GM19452 (cell line): ENCODE results near the gene POU2AF3.
"Not testable (repeated sequence)": the region's sequence is repeated elsewhere in the genome, so short reads cannot be mapped to it uniquely, and the experiment has no call there.

Experiments used
- ATAC-seq: cut with Tn5 transposase; IDR thresholded peaks from one replicate; pipeline ENCODE4 v1.9.1; 2021; ENCODE audit not compliant: unreplicated experiment

Gene POU2AF3, protein sequence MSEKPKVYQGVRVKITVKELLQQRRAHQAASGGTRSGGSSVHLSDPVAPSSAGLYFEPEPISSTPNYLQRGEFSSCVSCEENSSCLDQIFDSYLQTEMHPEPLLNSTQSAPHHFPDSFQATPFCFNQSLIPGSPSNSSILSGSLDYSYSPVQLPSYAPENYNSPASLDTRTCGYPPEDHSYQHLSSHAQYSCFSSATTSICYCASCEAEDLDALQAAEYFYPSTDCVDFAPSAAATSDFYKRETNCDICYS

DNA sequence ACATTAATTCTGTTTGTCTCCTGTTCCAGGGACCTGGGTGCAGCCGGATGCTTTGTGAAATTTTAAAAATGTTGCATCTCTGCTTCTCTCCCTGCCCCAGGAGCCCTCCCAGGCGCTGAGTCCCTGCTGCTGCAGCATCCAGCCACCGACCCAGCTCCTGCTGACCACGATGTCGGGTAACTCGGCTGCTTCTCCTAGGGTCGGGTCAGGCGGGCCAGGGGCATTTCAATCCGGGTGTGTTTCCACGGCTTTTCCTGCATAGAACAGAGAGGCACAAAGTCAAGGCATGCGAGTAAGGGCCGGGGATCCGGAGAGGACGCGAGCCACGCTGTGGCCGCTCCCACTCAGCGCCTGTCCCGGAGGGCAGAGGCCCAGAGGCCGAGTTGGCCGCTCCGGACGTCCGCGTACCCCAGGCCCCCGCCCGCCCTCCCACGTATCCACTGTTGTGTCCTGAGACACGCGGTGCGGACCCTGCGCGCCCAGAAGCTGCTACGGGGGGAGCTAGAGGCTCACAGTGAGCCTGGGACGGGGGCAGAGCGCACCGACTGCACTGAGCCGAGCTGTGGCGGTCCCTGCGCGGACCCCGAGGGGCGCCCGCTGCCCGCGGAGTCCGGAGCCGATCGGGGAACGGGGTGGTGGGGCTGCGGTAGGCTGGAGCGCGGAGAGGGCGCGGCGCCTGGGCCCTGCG lies at the start of gene POU2AF3:
TSS of gene POU2AF3 (plus strand) at position 134 of the 688 bp plus-strand sequence. CDS start at position 170, 36 bp downstream.
- peak; percentile 42 for ATAC-seq

DNA sequence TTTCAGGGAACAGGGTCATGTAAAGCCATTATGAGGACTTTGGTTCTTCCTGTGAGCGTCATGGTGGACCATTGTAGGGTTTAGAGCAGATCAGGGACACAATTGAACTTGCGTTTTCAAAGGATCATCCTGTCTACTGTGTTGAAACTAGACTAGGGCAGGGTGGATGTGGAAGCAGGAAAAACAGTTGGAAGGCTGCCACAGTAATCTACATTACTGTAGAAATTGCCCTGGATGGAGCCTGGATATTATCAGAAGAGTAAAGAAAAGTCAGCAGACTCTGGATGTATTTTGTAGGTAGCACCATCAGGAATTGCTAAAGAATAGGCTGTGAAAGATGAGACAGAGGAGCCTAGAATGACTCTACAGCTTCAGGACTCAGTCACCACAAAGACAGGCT lies 47.4 kb upstream of the POU2AF3 start:
- no peak for ATAC-seq

DNA sequence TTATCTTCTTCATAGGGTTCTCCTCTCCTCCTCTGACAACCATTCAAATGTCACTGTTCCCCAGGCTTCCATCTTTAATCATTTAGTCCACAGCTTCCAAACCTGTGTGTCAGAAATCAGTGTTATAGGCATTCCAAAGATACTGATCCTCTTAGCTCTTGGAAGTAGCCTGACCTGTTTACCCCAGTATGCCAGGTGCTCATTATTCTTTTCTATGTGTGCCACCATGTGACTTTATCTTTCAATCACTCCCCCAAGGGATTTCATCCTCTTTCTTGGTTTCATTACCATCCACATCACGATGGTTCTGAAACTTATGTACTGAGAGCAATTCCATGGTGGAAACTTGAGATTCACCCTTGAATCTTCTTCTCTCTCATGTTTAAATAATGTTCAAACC lies 45.2 kb upstream of the POU2AF3 start:
- no peak for ATAC-seq

DNA sequence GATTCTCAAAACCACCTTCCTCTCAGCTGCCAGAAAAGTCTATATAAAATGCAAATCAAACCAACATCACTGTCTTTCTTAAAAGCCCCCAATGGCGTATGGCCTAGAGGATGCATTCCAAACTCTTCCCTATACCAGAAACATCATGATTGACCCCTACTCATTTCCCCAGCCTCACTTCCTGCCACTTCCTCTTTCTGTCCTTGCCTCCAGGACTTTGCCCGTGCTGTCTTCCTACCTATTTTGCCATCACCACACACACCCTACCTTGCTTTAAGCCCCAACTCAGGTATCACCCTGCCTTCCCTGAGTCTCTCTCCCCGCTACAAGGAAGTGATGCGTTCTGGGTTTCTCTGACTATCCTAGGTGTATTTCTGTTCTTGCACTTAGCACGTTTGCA lies 44.7 kb upstream of the POU2AF3 start:
- no peak for ATAC-seq

DNA sequence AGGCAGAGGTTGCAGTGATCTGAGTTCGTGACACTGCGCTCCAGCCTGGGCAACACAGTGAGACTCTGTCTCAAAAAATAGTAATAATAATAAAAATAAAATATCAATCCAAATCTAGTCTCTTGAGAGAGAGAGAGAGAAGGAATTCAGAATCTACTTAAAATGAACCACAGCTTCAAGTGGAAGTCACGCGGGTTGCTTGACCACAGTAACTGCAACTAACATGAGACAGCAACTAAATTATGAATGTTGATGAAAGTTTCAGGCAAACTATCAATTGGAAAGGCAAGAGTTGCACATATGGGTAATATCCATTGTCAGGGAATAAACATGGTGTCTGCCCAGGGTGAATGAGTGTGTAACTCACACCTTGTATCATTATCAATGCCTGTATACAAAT lies 40.3 kb upstream of the POU2AF3 start:
- no peak for ATAC-seq

DNA sequence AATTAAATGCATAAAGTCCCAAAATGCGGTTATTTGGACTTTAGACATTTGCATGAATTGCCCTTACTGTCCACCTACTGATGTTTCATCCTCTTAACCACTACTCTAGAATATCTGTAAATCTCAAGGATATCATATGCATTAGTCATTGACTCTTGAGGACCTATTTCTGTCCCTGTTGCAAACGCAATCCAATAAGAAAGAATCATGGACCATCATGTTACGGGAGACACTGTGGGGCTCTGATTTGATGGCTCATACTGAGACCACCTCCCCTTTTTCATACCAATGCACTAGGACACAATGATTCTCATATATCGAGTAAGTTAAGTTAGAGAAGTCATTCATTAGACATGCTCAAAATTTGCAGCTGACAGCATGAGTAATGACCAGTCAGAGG lies 38.5 kb upstream of the POU2AF3 start:
- no peak for ATAC-seq

DNA sequence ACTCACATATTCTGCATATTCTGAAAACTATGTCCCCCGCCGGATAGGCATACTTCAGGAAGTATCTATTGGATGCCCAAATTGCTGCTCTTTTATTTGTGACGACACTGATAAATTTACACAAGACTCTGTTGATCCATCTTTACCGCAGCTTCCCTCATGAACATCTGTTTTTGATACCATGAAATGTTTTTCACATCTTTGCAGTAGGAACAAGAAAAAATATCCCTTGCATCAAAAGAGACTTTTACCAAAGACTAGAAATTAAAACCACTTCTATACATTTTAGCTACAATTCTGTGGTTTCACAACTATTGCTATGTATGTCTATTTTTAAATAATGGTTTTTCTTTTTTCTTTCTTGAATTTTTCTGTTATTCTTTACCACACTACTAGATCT lies 37.5 kb upstream of the POU2AF3 start:
- no peak for ATAC-seq

DNA sequence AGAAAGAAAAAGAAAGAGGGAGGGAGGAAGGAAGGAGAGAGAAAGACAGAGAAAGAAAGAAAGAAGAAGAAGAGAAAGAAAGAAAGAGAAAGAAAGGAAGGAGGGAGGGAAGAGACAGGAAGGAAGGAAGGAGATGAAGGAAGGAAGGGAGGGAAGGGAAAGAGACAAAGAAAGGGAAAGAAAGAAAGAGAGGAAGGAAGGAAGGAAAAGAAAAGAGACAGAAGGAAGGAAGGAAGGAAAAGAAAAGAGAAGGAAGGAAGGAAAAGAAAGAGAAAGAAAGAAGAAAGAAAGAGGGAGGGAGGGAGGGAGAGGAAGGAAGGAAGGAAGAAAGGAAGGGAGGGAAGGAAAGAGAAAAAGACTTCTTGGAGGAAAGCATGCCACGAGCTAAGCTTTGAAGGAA lies 33.7 kb upstream of the POU2AF3 start:
- no peak for ATAC-seq

DNA sequence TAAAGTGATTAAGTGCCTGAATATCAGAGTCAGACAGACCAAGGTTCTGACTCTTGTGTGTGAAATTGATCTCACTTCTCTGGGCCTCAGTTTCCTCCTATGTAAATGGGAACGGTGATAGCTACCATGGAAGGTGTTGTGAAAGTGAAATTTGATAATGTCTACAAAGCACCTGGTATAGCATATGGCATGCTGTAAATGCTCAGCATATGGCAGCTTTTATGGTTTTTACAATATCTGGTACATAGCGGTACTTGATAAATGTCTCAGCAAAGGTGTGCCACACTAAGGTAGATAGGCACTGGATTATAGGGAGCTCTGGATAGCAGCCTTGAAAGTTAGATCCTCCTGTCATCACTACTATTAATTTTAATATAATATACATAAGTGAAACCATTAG lies 32.9 kb upstream of the POU2AF3 start:
- no peak for ATAC-seq

DNA sequence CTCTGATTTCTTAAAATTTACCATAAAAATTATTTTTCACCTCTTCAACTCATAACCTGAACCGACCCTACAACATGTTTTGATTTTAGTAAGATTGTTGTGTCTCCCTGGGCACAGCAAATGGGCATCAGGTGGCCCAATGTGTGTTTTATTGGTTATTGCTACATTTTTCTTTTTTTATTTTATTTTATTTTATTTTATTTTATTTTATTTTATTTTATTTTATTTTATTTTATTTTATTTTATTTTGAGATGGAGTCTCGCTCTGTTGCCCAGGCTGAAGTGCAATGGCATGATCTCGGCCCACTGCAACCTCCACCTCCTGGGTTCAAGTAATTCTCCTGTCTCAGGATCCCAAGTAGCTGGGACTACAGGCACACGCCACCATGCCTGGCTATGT lies 30.0 kb upstream of the POU2AF3 start:
- not testable (repeated sequence) for ATAC-seq

DNA sequence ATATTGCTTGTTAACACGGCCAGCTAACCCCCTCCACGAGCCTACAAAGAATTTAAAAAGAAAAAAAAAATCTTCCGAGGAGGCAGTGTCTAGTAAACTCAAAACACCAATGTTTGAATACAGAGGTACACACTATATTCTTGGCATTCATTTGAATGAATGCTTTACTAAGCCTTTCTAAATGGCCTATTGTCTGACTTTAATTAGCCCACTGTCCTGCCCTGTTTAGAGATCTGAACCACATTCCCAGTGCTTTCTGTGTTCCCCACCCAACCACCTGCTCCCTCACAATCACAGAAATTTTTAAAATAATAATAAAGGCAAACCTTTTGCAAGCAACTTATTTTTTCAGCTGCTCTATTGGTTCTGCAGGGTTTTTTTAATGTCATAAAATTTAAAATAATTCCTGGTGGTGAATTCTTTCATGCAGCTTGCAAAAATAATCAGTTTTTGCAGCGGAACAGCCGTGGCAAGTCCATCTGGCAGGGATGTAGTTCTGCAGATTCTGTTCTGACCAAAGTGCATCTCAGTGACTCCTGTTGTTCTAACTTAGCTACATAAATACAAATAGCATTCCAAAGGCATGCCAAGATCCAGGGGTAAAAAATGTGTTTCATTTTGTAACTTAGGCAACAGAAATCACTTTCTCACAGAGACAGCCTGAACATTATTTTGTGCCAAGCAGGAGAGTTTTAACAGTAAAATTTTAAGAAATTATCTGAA lies 29.0 kb upstream of the POU2AF3 start:
- ATAC-seq = no peak

DNA sequence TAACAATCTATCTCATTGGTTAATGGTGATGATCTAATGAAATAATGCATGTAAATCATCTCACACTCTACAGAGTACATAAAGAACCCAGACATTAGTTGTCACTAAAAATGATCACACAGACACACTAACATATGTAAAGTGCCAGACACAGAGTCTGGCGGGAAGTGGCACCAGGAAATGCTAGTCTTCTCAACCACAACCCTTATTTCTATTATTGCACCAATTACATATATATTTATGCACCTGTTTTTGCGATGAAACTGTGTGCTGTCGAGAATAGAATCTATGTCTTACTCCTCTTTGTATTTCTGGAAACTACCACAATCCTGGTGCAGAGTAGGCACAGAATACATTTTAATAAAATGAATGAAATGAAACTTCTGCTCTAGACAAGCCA lies 25.9 kb upstream of the POU2AF3 start:
- ATAC-seq = no peak

DNA sequence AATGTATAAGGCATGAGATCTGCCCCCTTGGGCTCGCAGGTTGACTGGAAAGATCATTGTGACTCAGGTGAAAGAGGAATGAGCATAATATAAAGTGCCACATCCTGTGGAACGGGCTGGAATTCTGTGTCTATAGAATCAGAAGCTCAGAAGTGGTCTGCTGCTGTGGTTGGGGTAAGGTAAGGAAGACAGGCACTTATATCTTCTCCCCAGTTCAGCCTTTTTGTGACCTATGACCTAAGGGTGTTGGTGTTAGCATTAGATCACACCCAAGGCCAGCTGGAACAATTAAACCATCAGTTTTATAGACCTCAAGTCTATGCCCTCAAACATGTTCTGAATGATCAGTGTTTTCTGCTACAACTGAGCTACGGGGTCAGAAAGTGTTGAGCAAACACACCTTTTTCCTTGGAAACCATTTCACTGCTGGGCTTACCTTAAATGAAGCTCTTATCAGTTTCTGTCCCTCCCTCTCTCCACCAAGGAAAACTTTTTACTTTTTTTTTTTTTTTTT lies 15.7 kb upstream of the POU2AF3 start:
- no peak for ATAC-seq

DNA sequence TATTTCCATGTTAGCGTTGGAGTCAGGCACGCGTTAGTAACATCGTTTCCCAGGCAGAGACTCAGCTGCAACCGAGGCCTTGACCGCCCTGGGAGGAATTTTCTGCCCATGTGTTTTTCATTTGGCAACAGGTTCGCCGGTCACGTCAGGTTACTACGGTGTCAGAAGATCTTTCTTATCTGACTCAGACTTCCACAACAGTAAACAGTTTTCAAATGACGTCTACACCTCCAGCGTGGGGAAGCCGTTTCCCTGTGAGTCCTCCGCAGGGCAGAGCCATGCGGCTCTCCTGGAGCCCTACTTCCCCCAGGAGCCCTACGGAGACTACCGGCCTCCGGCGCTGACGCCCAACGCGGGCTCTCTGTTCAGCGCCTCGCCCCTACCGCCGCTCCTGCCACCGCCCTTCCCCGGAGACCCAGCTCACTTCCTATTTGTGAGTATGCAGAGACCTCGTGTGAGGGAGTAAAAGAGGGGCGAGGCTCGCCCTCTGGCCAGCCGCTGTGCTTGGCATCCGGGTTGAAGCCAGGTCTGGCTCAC lies 14.3 kb upstream of the POU2AF3 start:
- no peak for ATAC-seq

DNA sequence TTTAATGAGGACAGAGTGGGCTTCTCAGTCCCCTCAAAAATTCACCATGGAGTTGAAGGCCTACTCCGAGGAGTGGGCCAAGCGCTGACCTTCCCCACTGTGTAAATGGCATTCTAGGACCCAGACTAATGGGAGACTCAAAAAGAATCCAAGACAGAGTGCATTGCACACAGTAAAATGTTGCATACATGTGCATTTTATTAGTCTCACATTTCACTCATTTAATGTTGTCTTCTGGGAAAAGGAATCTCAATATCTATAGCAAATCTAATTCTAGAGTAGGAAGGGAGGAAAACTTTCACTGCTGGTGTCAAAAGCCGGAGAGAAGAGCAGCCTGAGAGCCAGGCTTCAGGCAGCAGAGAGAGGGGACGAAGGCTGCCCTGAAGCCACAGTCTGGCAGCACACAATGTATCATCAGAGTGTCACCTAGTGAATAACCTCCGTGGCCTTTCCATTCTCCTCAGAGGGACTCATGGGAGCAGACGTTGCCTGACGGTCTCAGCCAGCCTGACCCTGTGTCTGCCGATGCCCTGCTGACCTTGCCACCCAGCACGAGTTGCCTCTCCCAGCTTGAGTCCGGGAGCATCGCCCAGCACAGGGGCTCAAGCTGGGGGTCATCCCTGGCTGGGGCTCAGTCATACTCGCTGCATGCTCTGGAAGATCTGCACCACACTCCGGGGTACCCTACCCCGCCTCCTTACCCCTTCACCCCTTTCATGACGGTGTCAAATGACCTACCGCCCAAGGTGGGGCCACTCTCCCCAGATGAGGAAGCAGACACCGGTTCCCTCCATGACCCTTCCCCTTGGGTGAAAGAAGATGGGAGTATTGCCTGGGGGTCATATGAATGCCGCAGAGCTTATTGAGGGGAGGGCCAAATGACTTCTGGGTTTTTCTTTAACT lies 12.9 kb upstream of the POU2AF3 start:
- no peak for ATAC-seq

DNA sequence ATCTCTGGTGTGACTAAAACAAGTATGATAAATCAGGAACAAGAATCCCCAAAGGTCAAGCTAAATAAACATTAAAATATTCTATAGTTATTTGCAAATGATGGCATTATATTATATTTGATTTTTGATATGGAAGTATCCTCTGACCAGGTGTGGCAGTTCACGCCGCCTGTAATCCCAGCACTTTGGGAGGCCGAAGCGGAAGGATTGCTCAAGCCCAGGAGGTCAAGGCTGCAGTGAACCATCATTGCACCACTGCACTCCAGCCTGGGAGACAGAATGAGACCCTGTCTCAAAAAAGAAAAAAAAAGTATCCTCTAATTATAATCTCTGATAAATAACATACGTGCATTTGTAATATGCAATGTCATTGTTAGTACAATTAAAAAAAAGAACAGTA lies 6.6 kb upstream of the POU2AF3 start:
- no peak for ATAC-seq

DNA sequence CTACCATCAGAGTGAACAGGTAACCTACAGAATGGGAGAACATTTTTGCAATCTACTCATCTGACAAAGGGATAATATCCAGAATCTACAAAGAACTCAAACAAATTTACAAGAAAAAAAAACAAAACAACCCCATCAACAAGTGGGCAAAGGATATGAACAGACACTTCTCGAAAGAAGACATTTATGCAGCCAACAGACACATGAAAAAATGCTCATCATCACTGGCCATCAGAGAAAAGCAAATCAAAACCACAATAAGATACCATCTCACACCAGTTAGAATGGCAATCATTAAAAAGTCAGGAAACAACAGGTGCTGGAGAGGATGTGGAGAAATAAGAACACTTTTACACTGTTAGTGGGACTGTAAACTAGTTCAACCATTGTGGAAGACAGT lies 5.9 kb upstream of the POU2AF3 start:
- not testable (repeated sequence) for ATAC-seq

DNA sequence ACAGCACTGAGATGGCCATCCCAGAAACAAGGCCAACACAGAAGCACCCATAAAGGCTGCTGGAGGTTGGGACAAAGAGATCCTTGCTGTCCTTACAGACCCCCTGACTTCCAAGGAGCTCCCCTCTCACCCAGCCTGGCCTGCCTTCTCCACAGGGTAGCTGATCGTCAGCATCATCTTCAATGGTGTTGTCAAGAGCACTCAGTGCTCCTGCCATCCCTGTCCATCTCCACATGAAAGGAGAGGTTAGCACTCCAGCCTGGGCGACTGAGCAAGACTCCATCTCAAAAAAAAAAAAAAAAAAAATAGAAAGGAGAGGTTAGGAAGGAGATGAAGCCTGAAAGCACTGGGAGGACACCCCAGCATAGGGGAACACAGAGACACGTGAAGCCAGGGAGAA lies 2.1 kb upstream of the POU2AF3 start:
- no peak for ATAC-seq

DNA sequence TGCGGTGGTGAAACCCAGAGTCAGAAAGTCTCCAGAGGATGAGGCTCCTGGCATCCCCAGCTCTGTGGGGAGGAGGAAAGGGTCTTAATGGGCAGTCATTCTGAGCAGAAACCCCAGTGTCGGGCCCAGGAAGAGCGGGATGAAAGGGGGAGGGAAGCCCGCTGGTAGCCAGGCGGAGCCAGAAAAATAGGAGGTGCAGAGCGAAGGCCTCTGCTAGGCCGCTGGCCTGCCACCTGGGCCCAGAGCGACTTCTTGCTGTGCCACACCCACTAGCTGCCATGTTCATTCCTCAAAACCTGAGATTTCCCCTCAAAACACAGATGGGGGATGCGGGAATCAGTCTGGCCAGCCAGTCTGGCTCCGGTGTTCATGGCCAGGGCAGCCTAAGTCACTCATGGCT lies 650 bp upstream of the POU2AF3 start:
- ATAC-seq = no peak

DNA sequence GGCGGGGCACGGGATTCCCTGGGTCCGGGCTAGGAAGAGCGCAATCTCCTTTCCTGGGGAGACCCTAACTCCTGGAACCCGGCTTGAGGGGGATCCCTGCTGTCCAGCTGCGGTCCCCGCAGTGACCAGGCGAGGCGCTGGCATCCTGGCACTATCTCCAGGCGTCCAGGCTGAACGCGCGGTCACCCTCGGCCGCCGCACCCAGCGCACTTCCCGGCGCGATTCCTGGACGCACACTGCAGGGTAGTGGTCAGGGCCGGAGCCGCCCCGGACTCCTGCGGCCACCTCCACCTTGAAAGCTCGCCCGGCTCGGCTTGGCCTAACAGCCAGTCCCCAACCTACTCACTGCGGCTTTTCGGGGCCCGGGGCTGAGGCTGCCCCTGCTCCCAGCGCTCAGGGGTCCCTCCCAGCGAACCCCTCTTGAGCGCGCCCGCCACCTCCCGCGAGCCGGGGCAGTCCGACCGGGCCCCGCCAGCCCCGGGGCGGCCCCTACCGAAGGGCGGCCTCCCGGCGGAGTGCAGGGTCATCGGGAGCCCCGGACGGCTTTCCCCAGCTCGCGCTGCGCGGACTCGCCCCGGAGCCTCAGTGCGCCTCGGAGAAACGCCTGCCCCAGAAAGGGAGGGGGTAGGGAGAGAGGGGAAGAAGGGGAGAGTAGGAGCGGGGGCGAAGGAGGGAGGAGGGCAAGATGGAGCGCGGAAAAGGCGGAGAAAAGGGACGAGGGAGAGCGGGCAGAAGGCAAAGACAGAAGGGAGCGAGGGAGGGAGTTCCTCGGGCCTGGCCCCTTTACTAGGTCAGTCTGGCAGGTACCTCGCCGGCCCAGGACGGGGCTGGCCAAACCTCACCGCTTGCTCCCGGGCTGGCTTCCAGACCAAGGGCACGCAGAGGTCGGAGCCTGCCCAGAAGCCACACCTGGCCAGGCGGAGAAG lies 1.0 kb downstream of the POU2AF3 start:
- peak; percentile 71 for ATAC-seq
